ENCODE measurements around the gene ZNF112. TPM values are rescaled to one million over a fixed set of nuclear protein-coding genes. Genes with fewer than 3 reads are reported as not detected.

The ZNF112 gene
- total RNA-seq, 1 experiment from 2014 or later, result 5.4 TPM

DNA sequence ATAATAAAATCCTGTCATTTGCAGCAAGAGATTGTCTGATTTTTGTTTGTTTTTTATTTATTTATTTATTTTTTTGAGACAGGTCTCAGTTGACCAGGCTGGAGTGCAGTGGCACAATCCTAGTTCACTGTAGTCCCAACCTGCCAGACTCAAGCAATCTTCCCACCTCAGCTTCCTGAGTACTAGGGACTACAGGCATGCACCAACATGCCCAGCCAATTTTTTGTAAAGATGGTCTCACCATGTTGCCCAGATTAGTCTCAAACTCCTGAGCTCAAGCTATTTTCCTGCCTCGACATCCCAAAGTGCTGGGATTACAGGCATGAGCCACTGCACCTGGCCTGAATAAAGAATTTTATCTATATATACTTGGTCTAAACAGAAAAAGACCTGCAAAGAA lies 79.1 kb downstream of the ZNF112 start:
- Mint-ChIP-seq H3K9me3 (ENCODE audit: unreplicated experiment) (peaks cover 43% of the 10 kb centered on the region), H3K27me3 (ENCODE audit: insufficient read depth, unreplicated experiment) (no peaks in the 10 kb centered on the region), H3K36me3 (ENCODE audit: insufficient read depth, unreplicated experiment) (no peaks in the 10 kb centered on the region), H3K27ac (ENCODE audit: low read depth, unreplicated experiment) (no peak overlapping the region), H3K4me3 (ENCODE audit: unreplicated experiment) (no peak overlapping the region), H3K4me1 (ENCODE audit: insufficient read depth, unreplicated experiment) (no peaks in the 10 kb centered on the region)
- CTCF ChIA-PET, result no interaction called here
- no peak for TF ChIP-seq CTCF (IDR thresholded peaks at IDR 0.05; ENCODE audit: unreplicated experiment)
- DNase-seq (ENCODE audit: unreplicated experiment), result no peak
- no TSS peak for BruUV-seq (replicated peaks)
- intact Hi-C loops (cut with micrococcal nuclease), result no loop called here
- POLR2A ChIA-PET, result interaction anchor here (0.7 kb wide), 2 partner anchors 200 to 348 kb away, joined by 3 to 4 read pairs; no protein-coding TSS in a partner anchor

Other genes with a start within 250 kb of the ZNF112 start
- gene ZNF225, start 243.3 kb downstream of the ZNF112 start, total RNA-seq (2022), result 3.6 and 5.7 TPM in 2 replicates
- gene ZNF234, start 215.1 kb downstream of the ZNF112 start, total RNA-seq (2022), result 9.5 and 9.6 TPM in 2 replicates
- 23.4 and 32.5 TPM in 2 replicates for gene ZNF226, start 191.6 kb downstream of the ZNF112 start, total RNA-seq (2022)
- 22.6 and 29.0 TPM in 2 replicates for gene ZNF227, start 144.1 kb downstream of the ZNF112 start, total RNA-seq (2022)
- 0.10 TPM in 1 of 2 replicates, not detected in the other for gene ZNF233, start 96.8 kb downstream of the ZNF112 start, total RNA-seq (2022)
- gene ZNF235, start 51.7 kb downstream of the ZNF112 start, total RNA-seq (2022), result 2.7 and 3.7 TPM in 2 replicates
- gene ZNF285, start 44.9 kb upstream of the ZNF112 start, total RNA-seq (2022), result 3.1 and 4.0 TPM in 2 replicates
- gene ZNF229, start 91.8 kb upstream of the ZNF112 start, total RNA-seq (2022), result 2.6 and 2.9 TPM in 2 replicates
- gene ZNF180, start 143.8 kb upstream of the ZNF112 start, total RNA-seq (2022), result 3.2 and 4.4 TPM in 2 replicates
- gene CEACAM20, start 173.0 kb upstream of the ZNF112 start, total RNA-seq (2022), result not detected in 2 replicates